ENCODE results near the gene TLX1. TPM values are rescaled to one million over a fixed set of nuclear protein-coding genes. Genes with fewer than 3 reads are reported as not detected.

The TLX1 gene
- total RNA-seq = not detected

GRCh38 chr10:101130984-101131961 lies at the start of gene TLX1:
TLX1 (plus strand) TSS chr10:101131300; CDS start chr10:101131542, 242 bp downstream.

Other genes with a start within 250 kb of the TLX1 start
- 76.4 TPM for gene SLF2, start 218.3 kb upstream of the TLX1 start, total RNA-seq
- gene SEMA4G, start 161.8 kb upstream of the TLX1 start, total RNA-seq = 15.0 TPM
- gene MRPL43, start 143.8 kb upstream of the TLX1 start, total RNA-seq = 45.1 TPM
- 6.3 TPM for gene TWNK, start 143.8 kb upstream of the TLX1 start, total RNA-seq
- gene LZTS2, start 131.5 kb upstream of the TLX1 start, total RNA-seq = 24.7 TPM
- gene PDZD7, start 100.2 kb upstream of the TLX1 start, total RNA-seq = 12.5 TPM
- gene SFXN3, start 100.1 kb upstream of the TLX1 start, total RNA-seq = 99.2 TPM
- gene KAZALD1, start 69.3 kb upstream of the TLX1 start, total RNA-seq = 0.94 TPM
- not detected for gene LBX1, start 98.2 kb downstream of the TLX1 start, total RNA-seq
- 52.9 TPM for gene BTRC, start 222.9 kb downstream of the TLX1 start, total RNA-seq

All from parietal lobe (tissue), 1 donor.